ENCODE data around the gene GNG8.

The GNG8 gene

GRCh38 chr19:46624958-46625661 is 10.9 kb downstream of the GNG8 start, which contains the start of gene PTGIR:
TSS of gene PTGIR (minus strand) at chr19:46625089. CDS start at chr19:46624225, 864 bp downstream.
- TF ChIP-seq CTCF (IDR thresholded peaks at IDR 0.05; ENCODE audit: low read depth, low read length) = no peak
- DNase-seq (ENCODE audit: low read depth in 2 of 2) = peak; percentile 89 to 91
- H3K4me3 ChIP-seq (replicated peaks in 1 of 2; ENCODE audit: low read depth in 2 of 2, low read length in 2 of 2) = peak within 1 kb of the TSS; percentile 44 to 62

DNA sequence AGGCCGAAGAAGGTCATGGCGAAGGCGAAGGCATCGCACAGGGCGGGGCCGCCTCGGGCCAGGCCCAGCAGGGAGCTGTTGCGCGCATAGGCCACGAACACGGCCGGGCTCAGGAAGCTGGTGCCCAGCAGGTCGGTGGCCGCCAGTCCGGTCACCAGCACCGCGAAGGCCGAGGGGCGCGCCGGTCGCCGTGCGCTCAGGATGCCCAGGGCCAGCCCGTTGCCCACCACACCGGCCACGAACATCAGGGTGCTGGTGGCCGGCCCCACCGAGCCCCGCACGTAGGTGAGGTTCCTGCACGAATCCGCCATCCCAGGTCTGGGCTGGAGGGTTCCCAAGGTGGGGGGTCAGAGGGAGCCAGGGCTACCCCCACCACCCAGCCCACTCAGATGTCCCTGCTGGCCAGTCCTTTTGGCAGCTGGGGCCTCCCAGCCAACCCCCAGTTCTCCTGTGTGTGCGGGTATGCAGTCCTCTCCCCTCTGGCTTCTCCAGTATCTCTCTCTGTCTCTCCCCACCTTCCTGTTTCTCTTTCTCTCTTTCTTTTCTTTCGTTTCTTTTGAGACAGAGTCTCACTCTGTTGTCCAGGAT is 12.0 kb downstream of the GNG8 start:
- no peak for TF ChIP-seq CTCF (IDR thresholded peaks at IDR 0.05; ENCODE audit: low read depth, low read length)
- no peak for DNase-seq (ENCODE audit: low read depth in 2 of 2)
- peak overlapping the region; percentile 44 to 62 for H3K4me3 ChIP-seq (replicated peaks in 1 of 2; ENCODE audit: low read depth in 2 of 2, low read length in 2 of 2)

DNA sequence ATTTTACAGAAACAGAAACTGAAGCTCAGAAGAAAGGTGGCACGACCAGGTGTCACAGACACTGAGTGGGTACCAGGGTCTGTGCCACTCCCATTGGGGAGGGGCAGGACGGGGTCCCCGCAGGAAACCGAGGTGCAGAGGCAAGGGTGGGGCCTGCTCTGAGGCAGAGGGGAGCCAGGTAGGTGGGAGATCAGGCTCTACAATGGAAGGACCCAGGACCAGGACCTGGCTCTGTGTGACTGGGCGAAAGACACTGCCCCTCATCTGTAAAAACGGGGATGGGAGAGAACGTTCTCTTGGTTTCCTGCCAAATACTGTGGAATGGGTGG is 13.9 kb downstream of the GNG8 start:
- TF ChIP-seq CTCF (IDR thresholded peaks at IDR 0.05; ENCODE audit: low read depth, low read length) = no peak
- H3K4me3 ChIP-seq (replicated peaks in 1 of 2; ENCODE audit: low read depth in 2 of 2, low read length in 2 of 2) = peak overlapping the region; percentile 11 to 34
- no peak for DNase-seq (ENCODE audit: low read depth in 2 of 2)

- H3K4me3 ChIP-seq (replicated peaks in 1 of 2; ENCODE audit: low read depth in 2 of 2, low read length in 2 of 2) = peak overlapping the region; percentile 18 to 34
- no peak for DNase-seq (ENCODE audit: low read depth in 2 of 2)
- no peak for TF ChIP-seq CTCF (IDR thresholded peaks at IDR 0.05; ENCODE audit: low read depth, low read length)
Observed at GRCh38 chr19:46621191-46622117, 14.5 kb downstream of the GNG8 start.

- H3K4me3 ChIP-seq (replicated peaks in 1 of 2; ENCODE audit: low read depth in 2 of 2, low read length in 2 of 2) = peak overlapping the region in 1 of 2 donors; percentile 34
- DNase-seq (ENCODE audit: low read depth in 2 of 2) = peak; percentile 55 to 83
- TF ChIP-seq CTCF (IDR thresholded peaks at IDR 0.05; ENCODE audit: low read depth, low read length) = no peak
Observed at GRCh38 chr19:46620716-46621115, 15.3 kb downstream of the GNG8 start.

DNA sequence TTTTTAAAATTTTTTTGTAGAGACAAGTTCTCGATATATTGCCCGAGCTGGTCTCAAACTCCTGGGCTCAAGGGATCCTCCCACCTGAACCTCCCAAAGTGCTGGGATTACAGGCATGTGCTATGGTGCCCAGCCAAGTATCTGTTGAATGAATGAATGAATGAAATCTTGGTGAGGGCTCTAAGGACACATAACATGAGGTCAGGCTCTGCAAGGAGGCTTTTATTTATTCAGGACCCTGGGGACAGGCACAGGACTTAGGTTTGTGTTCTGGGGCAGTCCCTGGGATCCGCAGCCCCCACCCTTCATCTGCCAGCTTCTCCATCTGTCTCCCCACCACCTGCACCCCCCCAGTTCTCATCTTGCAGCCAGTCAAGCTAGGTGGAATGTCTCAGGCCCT is 15.7 kb downstream of the GNG8 start:
- TF ChIP-seq CTCF (IDR thresholded peaks at IDR 0.05; ENCODE audit: low read depth, low read length) = no peak
- no peak for DNase-seq (ENCODE audit: low read depth in 2 of 2)
- no peak overlapping the region for H3K4me3 ChIP-seq (replicated peaks in 1 of 2; ENCODE audit: low read depth in 2 of 2, low read length in 2 of 2)

Data from cardiac fibroblast (primary cell).